T follicular helper cell (primary cell): ENCODE results near the gene GFOD1.

Source experiments
- DNase-seq: peaks from one replicate; pipeline ENCODE4 v3.0.0-alpha.2; 2020; ENCODE audit warnings: low read depth

GFOD1 gene

GRCh38 chr6:13425270-13425873, 62.0 kb downstream of the GFOD1 start:
- no peak for DNase-seq

- no peak for DNase-seq
Observed at GRCh38 chr6:13423252-13423651, 64.1 kb downstream of the GFOD1 start.

DNA sequence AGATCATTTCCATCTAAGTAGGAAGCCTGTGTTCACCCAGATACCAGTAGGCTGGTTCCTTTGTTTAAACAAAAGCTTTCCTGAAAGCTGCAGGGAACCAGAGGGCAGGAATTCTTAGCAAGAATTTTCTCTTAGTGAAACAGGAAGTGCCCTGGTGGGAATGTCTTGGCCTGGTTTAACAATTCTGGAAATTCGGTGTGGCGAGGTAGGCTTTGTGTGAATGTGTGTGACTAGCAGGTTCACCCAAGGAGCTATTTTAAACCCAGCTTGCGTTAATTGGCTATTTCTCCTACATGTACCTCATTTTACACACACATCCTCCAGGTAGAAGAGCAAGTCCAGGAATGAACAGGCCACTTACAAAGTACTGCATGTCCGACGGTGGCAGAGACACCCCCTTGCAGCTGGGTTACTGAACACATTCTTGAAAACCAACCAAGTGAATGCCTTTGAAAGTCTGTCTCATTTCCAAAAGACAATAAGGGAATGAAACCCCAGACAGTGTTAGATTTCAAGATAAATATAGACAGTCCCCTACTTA, 64.6 kb downstream of the GFOD1 start:
- DNase-seq, result no peak

DNA sequence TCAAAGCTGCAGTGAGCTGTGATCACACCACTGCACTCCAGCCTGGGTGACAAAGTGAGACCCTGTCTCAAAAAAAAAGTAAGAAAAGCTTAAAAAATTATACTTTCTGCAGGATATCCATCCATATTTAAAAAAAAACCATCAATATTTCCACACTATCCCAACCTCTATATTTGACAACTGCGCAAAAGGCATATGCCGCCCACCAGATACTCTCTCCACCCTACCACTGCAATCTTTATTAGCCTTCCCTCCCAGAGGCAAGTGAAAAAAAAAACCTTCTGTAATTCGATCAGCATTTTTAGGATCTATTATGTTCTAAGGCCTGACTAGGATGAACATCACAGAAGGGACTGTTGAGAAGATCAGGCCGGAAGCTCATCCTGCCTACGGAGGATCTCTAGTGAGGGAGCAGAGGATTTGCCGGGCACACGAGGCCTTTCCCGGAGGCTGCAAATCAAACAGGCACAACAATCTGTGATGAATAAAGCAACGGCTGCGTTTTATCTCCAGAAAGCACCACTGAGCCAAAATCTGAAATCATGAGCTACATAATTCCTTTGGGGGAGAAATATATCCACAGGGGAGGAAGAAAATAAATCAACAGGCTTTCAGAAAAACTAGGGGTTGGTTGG, 65.9 kb downstream of the GFOD1 start:
- no peak for DNase-seq

- no peak for DNase-seq
Observed at GRCh38 chr6:13420269-13420668, 67.1 kb downstream of the GFOD1 start.

- DNase-seq, result no peak
Observed at GRCh38 chr6:13419422-13420195, 67.8 kb downstream of the GFOD1 start.

DNA sequence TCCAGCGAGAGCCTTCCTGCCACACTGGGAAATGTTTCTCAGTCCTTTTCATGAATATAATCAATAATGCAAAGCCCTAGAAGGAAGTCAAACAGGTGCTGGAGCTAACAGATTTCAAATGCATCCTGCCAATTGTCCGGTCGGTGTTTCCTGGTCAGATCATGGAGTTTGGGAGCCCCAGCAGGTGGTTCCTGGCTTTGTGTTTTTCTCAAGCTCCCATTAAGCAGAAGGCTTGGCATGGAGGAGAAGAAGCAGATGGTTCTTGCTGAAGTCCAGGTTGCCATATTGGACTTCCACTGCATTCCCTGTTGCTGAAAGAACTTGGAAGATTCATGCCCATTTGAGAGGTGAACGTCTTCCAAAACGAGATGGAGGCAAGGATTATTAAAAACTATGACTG, 68.6 kb downstream of the GFOD1 start:
- DNase-seq, result no peak

DNA sequence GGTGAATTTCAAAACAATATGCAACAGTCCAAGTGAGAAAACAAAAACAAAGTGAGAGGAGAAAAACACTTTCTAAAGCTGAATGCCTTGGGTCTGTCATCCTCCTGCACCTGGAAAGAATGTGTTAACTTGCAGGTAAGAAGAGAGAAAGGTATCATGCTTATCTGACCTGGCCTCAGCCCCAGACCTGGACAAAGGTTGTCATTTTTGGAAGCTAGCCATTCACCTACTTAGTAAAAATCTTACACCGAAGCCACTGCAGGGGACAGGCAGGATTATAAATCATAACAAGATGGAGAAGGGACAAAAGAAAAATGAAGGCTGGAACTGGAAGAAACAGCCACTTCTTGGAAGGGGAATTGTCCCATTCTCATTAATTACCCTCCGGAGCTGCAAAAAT, 69.4 kb downstream of the GFOD1 start:
- DNase-seq, result no peak

- no peak for DNase-seq
Observed at GRCh38 chr6:13417431-13417830, 70.0 kb downstream of the GFOD1 start.

DNA sequence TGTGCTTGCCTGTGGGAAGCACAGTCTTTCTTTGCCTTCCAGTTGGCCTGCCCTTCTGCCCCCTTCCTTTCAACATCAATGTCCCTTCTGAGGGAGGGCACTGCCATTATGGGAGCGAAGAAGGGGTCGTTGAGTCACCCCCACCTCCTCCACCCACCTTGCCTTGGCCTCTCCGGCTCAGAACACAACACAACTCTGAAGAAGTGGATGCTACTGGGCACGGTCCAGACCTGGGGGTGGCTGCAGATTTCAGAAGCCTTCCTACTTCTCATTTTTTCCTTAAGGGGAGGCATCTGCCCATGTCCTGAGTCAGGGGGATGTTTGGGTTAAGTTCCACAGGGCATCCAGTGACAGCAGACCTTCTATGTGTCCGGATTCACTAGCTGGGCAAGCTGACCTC, 72.1 kb downstream of the GFOD1 start:
- DNase-seq, result no peak

GRCh38 chr6:13413900-13414555, 73.4 kb downstream of the GFOD1 start:
- no peak for DNase-seq

DNA sequence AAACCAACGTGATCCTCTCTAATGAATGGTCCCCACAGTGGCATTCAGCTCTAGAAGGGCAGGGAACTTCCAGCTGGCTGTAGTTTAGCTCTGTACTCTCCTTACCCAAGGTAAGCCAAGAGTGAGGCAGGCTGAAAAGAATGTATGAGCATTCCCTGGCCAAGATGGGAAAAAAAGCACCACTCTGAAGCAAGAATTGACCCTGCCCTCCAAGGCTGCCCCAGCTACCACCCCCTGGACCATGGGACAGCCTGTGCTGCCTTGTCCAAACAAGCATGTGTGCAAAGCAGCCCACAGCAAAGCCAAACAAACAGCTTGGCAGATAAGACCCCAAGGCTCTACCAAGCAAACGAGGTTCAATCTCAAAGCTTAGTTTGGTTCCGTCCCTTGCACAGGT, 73.9 kb downstream of the GFOD1 start:
- no peak for DNase-seq

GRCh38 chr6:13412639-13413465, 74.5 kb downstream of the GFOD1 start:
- no peak for DNase-seq

GRCh38 chr6:13412211-13412610, 75.2 kb downstream of the GFOD1 start:
- DNase-seq, result no peak

- no peak for DNase-seq
Observed at GRCh38 chr6:13411484-13411883, 75.9 kb downstream of the GFOD1 start.

- DNase-seq, result no peak
Observed at GRCh38 chr6:13409991-13410390, 77.4 kb downstream of the GFOD1 start.

GRCh38 chr6:13407709-13408695, 79.4 kb downstream of the GFOD1 start:
- DNase-seq, result no peak

- no peak for DNase-seq
Observed at GRCh38 chr6:13407368-13407708, 80.1 kb downstream of the GFOD1 start.

DNA sequence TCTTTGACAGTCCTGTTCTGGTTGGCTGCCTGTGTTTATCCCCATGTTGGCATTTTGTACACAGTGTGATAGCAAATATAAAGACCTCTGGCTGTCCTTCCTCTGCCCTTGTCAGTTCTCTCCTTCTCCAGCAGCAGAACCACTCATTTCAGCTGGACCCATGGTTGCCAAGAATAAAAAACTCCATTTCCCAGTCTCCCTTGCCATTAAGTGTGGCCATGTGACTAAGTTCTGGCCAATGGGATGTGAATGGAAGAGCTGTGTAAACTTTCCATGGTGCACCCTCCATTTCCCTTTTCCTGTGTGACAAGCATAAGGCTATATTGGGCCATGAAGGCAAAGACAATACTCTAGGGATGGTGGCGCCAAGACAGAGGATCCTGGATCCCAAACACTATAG, 80.6 kb downstream of the GFOD1 start:
- no peak for DNase-seq

DNA sequence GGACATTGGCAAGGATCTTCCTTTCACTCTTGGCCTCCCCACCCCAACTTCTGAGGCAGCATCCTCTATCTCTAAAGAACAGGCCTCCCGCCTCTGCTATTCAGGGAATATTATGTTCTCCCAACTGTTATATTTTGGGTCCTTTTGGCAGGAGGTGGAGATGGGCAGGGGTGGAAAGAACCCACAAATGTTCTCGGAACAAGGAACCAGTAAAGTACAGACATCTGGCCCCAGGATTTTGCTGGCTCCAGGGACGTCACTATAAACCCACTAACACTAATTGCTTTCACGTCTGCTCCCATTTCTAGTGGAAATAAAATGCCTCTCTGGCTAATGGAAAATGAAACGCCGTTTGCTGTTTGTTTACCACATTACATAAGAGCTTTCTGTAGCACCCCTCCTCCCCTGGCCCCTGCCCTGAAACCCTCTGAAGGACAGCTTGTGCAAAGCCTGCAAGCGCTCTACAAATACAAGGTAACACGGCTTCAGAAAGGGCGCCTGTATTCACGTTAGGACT, 81.4 kb downstream of the GFOD1 start:
- no peak for DNase-seq
